GM12801 (cell line): Measurements from ENCODE around the gene GP1BA.

Source experiments
- CTCF ChIP-seq: IDR thresholded peaks from one replicate; pipeline ENCODE4 v1.5.1; 2011; ENCODE audit warnings: control low read depth; ENCODE audit not compliant: insufficient read length; ENCODE audit errors: extremely low read depth

The GP1BA gene

GRCh38 chr17:4903051-4903818, 28.8 kb upstream of the GP1BA start, which contains the start of gene CHRNE:
Gene CHRNE, minus strand, starts transcription at chr17:4903098. Its CDS starts 35 bp downstream, at chr17:4903063.
- TF ChIP-seq CTCF = no peak

DNA sequence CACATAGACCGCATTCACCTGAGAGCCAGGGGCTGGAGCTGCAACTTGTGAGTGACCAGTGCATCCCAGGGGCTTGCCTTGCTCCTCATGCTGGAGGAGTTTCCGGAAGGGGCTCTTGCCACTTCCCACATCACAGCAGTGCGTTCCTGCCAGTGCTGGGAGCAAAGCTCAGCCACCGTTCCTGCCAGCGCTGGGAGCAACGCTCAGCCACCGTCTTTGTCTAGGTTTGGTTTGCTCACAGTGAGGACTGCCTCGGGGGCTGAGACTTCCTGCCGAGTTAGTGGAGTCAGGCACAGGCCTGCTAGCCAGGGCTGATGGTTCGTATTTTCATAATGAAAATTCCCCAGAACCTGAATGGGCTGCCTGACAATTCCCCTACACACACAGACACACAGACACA, 23.8 kb upstream of the GP1BA start:
- TF ChIP-seq CTCF = no peak

GRCh38 chr17:4908711-4909496, 23.2 kb upstream of the GP1BA start:
- no peak for TF ChIP-seq CTCF

GRCh38 chr17:4913994-4914393, 18.1 kb upstream of the GP1BA start:
- no peak for TF ChIP-seq CTCF

DNA sequence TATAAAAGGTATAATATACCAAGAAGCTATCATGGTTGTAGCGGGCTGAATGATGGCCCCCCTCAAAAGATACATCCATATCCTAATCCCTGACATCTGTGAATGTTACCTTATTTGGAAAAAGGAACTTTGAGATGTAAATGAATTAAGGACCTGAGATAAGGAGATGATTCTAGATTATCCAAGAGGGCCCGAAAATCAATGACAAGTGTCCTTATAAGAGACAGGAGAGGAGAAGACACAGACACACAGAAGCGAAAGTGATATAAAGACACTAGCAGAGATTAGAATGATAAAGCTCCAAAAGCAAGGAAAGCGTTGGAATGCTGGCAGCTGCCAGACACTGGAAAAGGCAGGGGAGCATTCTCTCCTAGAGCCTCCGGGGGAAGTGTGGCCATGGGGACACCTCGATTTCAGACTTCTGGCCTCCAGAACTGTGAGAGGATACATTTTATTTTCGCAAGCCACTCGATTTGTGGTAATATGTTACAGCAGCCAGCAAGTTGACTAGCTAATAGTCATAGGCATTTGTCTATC, 12.5 kb upstream of the GP1BA start:
- TF ChIP-seq CTCF = no peak

GRCh38 chr17:4920351-4921048, 11.6 kb upstream of the GP1BA start:
- no peak for TF ChIP-seq CTCF

DNA sequence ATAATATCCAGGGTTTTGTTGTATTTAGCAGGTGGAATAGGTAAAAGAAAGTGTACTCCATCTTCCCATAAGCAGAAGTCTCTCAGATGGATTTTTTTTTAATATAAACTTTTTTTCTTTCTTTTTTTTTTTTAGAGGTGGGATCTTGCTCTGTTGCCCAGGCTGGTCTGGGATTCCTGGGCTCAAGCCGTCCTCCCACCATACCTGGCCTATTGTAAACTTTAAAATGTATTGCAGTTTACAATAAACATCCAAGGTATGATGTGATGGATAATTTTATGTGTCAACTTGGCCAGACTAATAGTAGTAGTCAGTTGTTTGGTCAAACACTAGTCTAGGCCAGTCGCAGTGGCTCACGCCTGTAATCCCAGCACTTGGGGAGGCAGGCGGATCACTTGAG, 10.8 kb upstream of the GP1BA start:
- no peak for TF ChIP-seq CTCF
